ENCODE results near the gene PPIE. TPM values are rescaled to one million over a fixed set of nuclear protein-coding genes. Genes with fewer than 3 reads are reported as not detected.

PPIE gene
- total and polyA plus RNA-seq, 2 of the 4 experiments (the other 2 are of a cell fraction): 40.9 to 68.1 TPM

- Histone ChIP-seq H2BK20ac (ENCODE audit: low read depth, low read length) (no peak overlapping the region), H3K23ac (ENCODE audit: low read depth, low read length) (no peak overlapping the region), H4K20me1 (ENCODE audit: insufficient read depth, low read length) (no peaks in the 10 kb centered on the region), H4K8ac (ENCODE audit: low read depth in 2 of 2, low read length in 2 of 2) (no peak overlapping the region), H2AK5ac (ENCODE audit: low read depth, low read length) (no peak overlapping the region), H3K4me3 (ENCODE audit: insufficient read depth, low read depth, low read length) (no peak overlapping the region), H3K4me2 (ENCODE audit: low read depth, low read length) (no peak overlapping the region), H3K9me1 (ENCODE audit: insufficient read depth, low read length) (no peaks in the 10 kb centered on the region), H2BK120ac (ENCODE audit: low read depth, low read length) (no peak overlapping the region), H3K27me3 (ENCODE audit: control insufficient read depth, insufficient read depth, low read length) (no peaks in the 10 kb centered on the region), H2AFZ (replicated peaks; ENCODE audit: low read length, poor library complexity) (no peak overlapping the region), H3K4me1 (ENCODE audit: control insufficient read depth, insufficient read depth, low read length) (no peaks in the 10 kb centered on the region; the same call in 1 of the 2 replicates), H3K36me3 (ENCODE audit: control insufficient read depth, insufficient read depth, low read length) (peaks cover 57% of the 10 kb centered on the region), H4K91ac (ENCODE audit: insufficient read depth, low read depth, low read length) (no peak overlapping the region), H3K79me1 (ENCODE audit: low read depth in 1 of 2, low read length in 2 of 2) (0 out of 4 replicates have a peak, but pooled peaks cover 0 to 3% of the 10 kb centered on the region in 2 experiments), H3K14ac (replicated peaks; ENCODE audit: low read depth, low read length) (no peak overlapping the region), H2BK5ac (ENCODE audit: low read depth, low read length, poor library complexity, severe bottlenecking) (no peak overlapping the region), H3K9ac (ENCODE audit: low read depth, low read length) (no peak overlapping the region), H3K27ac (ENCODE audit: insufficient read depth, low read length) (no peak overlapping the region), H3K9me3 (ENCODE audit: control insufficient read depth, insufficient read depth, low read length) (no peaks in the 10 kb centered on the region), H2AK9ac (replicated peaks; ENCODE audit: low read depth, low read length, poor library complexity) (no peak overlapping the region), H3K56ac (ENCODE audit: extremely low read depth, insufficient read depth, low read length) (no peak overlapping the region), H4K5ac (ENCODE audit: low read depth, low read length) (no peak overlapping the region), H3K4ac (ENCODE audit: low read depth, low read length) (no peak overlapping the region), H2BK15ac (ENCODE audit: low read depth, low read length) (no peak overlapping the region), H3K18ac (ENCODE audit: low read depth, low read length) (no peak overlapping the region)
- WGBS, 2 experiments (ENCODE audit: extremely low coverage in 2 of 2, insufficient read length in 1 of 2): no CpG with 5 or more reads among the region's 7 CpGs
- ATAC-seq (ENCODE audit: low read depth) (no peak), DNase-seq (no peak)
- dilution Hi-C loops (cut with HindIII; ENCODE audit: low sequenced_read_pairs, unreplicated experiment): no loop called here
- in situ Hi-C loops (cut with MboI; ENCODE audit: low sequenced_read_pairs): no loop called here
- CTCF ChIA-PET: no interaction called here
- TF ChIP-seq MAZ (IDR thresholded peaks at IDR 0.05; ENCODE audit: borderline replicate concordance, low read depth, low read length) (no peak), POLR2A (IDR thresholded peaks at IDR 0.05; ENCODE audit: low read depth, low read length) (no peak), RAD21 (IDR thresholded peaks at IDR 0.05; ENCODE audit: low read length) (no peak), BHLHE40 (IDR thresholded peaks at IDR 0.05; ENCODE audit: low read depth, low read length) (no peak), CHD1 (IDR thresholded peaks at IDR 0.05; ENCODE audit: low read depth, low read length) (no peak), NFE2L2 (IDR thresholded peaks at IDR 0.05; ENCODE audit: low read depth, low read length) (no peak), MXI1 (IDR thresholded peaks at IDR 0.05; ENCODE audit: borderline replicate concordance, low read depth, low read length) (no peak), RFX5 (IDR thresholded peaks at IDR 0.05; ENCODE audit: low read depth, low read length) (no peak), ELK1 (IDR thresholded peaks at IDR 0.05; ENCODE audit: borderline replicate concordance, low read depth, low read length) (no peak), MAFK (IDR thresholded peaks at IDR 0.05; ENCODE audit: low read depth, low read length) (no peak), FOS (IDR thresholded peaks at IDR 0.05; ENCODE audit: low read depth, low read length) (no peak)
- POLR2A ChIA-PET (ENCODE audit: unreplicated experiment): no interaction called here
- no TSS peak for BruUV-seq (replicated peaks)
- intact Hi-C loops (cut with micrococcal nuclease): no loop called here
Measured at GRCh38 chr1:39751595-39751994, 12.9 kb downstream of the PPIE start.

Measured in IMR-90 (cell line).